ENCODE results near the gene NAIF1.
"Not testable (repeated sequence)": the region's sequence is repeated elsewhere in the genome, so short reads cannot be mapped to it uniquely, and the experiment has no call there.

The NAIF1 gene

GRCh38 chr9:128085943-128086342 lies 18.8 kb upstream of the NAIF1 start:
- no peak for DNase-seq (ENCODE audit: low read depth in 3 of 3)

- no peak for DNase-seq (ENCODE audit: low read depth in 3 of 3)
Observed at GRCh38 chr9:128084746-128085145, 17.6 kb upstream of the NAIF1 start.

DNA sequence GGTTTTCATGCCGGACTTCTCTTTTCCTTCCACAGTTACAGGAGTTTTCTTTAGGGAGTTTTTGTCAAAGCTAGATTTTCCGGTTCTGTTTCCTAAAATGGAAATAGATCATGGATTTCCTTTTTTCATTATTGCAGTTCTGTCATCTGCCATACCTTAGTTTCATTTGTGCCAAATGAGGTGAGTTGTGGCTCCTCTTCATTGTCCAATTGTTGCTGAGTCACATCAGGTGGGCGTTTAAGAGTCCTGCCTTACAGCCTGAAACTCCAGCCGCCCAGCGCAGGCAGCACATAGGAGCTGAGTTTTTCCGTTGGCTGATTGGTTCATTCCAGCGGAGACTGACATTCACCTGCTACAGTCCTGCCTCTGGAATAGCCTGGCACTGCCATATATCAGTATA lies 15.0 kb upstream of the NAIF1 start:
- no peak for DNase-seq (ENCODE audit: low read depth in 3 of 3)

DNA sequence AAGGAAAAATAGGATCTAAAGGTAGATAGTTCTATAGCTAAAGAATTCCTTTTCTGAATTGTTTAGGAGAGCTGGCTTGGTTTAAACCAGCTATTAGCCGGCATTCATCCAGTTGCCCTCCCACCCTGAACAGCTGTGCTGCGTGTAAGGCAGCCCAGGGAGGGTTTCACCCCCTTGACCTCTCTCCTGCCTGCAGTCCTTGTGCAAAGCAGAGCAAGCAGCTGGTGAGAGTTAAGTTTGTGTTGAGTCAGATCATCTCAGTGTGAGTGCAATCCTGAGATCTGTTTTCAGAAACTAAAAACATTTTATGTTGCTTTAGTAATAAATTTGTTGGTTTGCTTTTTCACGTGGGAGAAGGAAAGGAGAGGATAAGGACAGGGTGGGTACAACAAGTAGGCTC lies 13.9 kb upstream of the NAIF1 start:
- no peak for DNase-seq (ENCODE audit: low read depth in 3 of 3)

GRCh38 chr9:128080206-128080605 lies 13.1 kb upstream of the NAIF1 start:
- DNase-seq (ENCODE audit: low read depth in 3 of 3): no peak

- DNase-seq (ENCODE audit: low read depth in 3 of 3): no peak
Observed at GRCh38 chr9:128078504-128079434, 11.6 kb upstream of the NAIF1 start.

- DNase-seq (ENCODE audit: low read depth in 3 of 3): no peak
Observed at GRCh38 chr9:128077847-128078503, 10.9 kb upstream of the NAIF1 start.

DNA sequence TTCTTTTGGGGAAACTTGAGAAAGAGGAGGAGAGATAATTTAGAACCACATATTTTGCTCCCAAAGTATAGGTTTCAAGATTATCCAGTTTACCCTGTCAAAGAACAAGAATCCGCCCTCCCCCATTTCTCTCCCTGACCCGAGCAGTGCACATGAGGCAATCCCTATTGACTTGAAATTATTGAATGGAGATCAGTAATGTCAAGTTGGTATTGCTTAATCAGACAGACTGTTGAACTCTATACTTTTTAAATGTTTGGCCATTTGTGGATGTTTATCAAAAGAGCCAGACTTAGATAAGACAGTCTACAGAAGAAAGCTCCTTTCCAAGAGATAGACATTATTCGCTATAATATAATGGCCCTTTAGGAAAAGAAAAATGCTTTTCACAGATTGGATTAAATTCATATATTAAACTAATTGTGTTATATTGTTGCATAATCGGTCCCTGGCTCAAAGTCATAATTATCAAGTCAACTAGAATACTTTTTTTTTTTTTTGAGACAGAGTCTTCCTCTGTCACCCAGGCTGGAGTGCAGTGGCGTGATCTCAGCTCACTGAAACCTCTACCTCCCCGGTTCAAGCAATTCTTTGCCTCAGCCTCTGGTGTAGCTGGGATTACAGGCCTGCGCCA lies 6.2 kb upstream of the NAIF1 start:
- DNase-seq (ENCODE audit: low read depth in 3 of 3): no peak

DNA sequence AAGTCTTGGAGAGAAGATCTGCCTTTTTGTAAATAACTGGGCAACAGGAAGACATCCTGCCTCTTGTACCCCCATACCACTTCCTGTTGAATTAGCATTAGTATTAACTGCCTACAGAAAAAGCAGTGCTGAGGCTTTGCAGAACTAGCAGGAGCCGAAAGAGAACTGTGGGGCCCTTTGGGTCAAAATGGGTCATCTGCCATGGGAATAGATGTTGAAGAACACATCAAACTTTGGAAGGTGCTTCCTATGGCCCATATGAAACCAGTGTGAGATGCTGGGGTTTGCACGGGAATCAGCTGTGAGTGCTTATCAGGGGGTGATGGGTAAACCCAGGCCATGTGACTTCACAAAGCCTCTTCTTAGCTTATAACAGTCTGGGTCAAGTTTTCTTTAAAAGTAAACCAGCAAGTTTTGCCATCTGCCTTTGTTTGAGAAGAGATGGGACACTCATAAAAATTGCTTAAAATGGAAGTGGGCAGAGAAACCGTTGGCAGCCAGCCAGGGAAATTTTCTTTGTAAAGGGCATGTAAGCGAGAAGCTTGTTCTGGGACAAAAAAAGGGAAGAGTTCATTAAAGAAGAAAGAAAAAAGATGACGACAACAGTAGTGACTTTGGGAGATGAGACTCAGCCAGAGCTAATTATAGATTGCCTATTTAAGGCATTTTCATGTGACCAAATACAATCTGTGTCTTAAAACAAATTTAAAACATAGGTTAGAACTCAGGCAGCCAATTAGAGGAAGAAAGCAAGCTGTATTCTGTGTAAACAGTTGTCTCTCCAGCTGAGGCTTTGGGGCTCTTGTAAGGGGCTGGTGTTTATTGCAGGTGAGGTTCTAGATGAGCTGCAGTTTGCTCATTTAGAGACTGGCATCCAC lies 5.3 kb upstream of the NAIF1 start:
- peak in 2 of 3 experiments; percentile 28 to 45 for DNase-seq (ENCODE audit: low read depth in 3 of 3)

DNA sequence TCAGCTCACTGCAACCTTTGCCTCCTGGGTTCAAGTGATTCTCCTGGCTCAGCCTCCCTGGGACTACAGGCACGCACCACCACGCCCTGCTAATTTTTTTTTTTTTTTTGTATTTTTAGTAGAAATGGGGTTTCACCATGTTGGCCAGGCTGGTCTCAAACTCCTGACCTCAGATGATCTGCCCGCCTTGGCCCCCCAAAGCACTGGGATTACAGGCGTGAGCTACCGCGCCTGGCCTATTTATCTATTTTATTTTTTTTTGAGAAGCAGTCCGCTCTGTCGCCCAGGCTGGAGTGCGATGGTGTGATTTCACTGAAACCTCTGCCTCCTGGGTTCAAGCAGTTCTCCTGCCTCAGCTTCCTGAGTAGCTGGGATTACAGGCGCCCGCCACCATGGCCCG lies 4.4 kb upstream of the NAIF1 start:
- DNase-seq (ENCODE audit: low read depth in 3 of 3): not testable (repeated sequence)

GRCh38 chr9:128070874-128071273 lies 3.8 kb upstream of the NAIF1 start:
- no peak for DNase-seq (ENCODE audit: low read depth in 3 of 3)

- peak in 1 of 3 experiments; percentile 28 for DNase-seq (ENCODE audit: low read depth in 3 of 3)
Observed at GRCh38 chr9:128068386-128069205, 1.5 kb upstream of the NAIF1 start.

- peak; percentile 100 for DNase-seq (ENCODE audit: low read depth in 3 of 3)
Observed at GRCh38 chr9:128067645-128068385, 695 bp upstream of the NAIF1 start, which contains the start of gene SLC25A25. SLC25A25 (plus strand) TSS chr9:128068232; CDS start chr9:128068320, 88 bp downstream.

DNA sequence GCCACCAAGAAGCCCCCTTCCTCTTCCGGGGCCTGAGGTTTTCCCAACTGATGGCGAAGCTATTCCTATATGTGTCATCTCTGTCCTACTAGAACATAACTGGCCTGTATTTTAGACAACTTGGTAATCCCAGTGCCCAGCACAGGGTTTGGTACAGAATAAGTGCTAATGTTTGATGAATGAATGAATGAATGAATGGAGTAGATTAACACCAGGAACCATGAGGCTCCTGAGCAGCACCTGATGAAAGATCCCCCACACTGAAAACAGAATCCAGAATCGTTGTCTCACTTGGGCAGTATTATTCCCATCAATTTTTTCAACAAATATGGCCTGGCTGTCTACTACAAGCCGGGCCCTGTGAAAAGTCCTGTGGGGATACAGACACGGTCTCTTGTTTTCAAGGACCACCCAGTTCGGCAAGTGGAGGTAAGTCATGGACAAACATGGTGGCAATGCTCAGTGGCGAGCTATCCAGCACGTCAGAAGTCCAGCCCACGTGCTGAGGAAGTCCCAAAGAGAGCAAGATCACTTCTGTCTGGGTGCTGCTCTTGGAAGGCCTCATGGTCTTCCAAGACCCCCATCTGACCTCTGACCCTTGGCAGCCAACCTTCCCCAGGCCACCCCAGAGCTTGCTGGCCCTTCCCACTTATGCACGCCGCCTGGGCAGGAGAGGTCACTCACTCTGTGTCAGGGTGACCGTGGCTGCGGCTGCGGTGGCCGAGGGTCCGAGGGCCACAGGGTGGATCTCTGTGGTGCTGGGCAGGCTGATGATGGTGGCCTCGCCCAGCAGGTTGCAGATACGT lies 1.0 kb downstream of the NAIF1 start:
- no peak for DNase-seq (ENCODE audit: low read depth in 3 of 3)

DNA sequence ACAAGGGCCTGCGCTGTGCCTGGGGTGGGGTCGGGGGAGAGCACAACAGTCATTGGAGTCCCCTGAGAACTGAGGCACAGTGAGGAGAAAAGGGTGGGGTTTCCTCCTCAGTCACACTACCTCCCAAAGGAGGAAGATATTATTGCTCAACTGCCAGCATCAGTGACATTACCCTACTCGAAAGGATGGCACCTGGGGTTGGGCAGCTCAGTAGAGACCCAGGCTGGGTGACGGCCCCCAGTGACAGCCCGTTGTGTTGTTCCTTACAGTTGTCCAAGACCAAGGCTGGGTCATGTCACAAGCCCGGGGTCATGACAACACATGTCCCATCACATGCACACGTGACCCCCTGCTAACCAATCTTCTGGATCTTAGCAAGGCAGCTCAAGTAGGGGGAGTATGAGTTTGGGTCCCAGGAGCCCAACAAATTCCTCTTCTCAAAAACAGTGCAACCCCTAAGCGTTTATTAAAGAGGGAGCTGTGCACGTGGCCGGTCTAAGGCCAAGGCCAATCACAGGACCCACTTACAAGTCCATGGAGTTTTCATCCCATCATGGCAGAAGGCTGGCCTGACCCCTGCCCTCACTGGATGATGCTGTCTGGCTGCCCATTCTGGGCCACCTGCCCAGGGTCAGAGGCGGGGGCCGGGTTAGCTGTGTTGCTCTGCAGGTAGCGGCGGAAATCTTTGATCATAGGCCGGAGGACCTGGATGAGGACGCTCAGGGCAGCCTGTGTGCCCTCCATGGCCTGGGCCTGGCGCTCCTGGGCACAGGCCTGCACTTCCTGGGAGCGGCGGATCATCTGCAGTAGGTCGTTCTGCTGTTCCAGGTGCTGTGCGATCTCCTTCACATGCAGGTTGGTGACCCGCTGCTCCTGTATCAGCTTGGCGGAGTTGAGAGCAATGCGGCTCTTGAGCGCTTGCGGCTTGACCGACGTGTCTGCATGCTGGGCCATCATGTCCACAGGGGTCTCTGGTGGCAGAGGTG lies 4.0 kb downstream of the NAIF1 start:
- DNase-seq (ENCODE audit: low read depth in 3 of 3): no peak

DNA sequence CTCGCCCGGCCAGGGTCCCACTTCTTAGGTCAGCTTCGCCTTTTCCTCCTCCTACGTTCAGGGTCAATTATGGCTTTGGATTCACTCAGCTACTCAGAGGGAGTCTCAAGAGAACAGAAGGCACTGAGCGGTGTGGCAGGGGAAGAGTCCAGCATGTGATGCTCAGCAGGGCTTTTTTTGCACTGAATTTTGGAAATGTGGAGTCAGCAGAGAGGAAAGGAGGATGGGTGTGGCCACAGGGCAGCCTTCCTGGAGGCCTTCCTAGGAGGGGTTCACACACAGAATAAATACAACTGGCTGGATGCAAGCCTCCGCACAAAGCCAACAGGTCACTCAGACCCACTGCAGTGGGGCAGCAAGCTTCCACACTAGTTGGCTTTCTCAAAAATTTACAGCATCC lies 4.8 kb downstream of the NAIF1 start:
- no peak for DNase-seq (ENCODE audit: low read depth in 3 of 3)

DNA sequence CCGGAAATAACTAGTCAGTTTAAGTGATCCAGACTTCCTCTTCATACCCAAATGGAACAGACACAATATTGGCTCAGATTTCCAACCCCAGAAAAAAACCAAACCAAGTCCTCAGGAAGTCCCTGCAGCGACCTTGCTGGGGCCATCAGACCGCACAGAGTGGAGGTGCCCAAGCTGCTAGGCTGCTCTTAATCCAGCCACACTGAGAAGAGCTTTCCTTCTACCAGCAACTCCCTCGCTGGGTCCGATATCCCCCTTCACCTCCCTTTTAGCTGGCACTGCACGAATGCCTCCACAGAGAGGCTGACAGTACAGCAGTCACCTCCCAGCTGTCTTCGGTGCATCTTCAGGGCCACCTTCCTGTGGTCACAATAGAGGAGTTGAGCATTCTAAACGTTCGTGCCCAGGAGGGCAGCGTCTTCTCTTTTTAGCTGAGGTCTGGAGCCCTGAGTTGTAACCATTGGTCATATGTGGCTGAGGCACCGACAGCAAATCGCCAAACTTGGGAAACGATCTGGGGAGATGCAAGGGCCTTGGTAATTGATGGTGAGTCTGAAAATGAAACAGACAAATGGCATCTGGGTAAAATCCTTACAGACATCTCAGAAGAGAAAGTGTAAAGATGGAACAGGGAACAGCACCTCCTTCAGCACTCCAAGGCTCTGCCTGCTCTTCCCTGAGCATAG lies 5.7 kb downstream of the NAIF1 start:
- no peak for DNase-seq (ENCODE audit: low read depth in 3 of 3)
